Lower leg skin (tissue), 4 donors: ENCODE results near the gene KIF7. TPM values are rescaled to one million over a fixed set of nuclear protein-coding genes. Genes with fewer than 3 reads are reported as not detected.
A peak's percentile ranks its signal among the peaks of the same experiment; 100 is the strongest.

ENCODE experiments used
- DNase-seq, 2 donors: peaks; one replicate each; pipeline ENCODE4 v3.0.0-alpha.2; 2019; ENCODE audit warnings: low spot score in 2 of 2
- H3K4me3 ChIP-seq: fragments of 200-600 bp; sonication (generic); 2 replicates; pipeline ENCODE4 v1.5.1; 2017; ENCODE audit warnings: mild to moderate bottlenecking, low read depth; ENCODE audit not compliant: poor library complexity, severe bottlenecking
- CTCF ChIP-seq, 3 donors: fragments of 450-650 bp; IDR thresholded peaks; one replicate each; pipeline ENCODE4 v1.5.1; 2016; ENCODE audit warnings: antibody characterized with exemption in 3 of 3, mild to moderate bottlenecking in 3 of 3, moderate library complexity in 2 of 3
- POLR2A ChIP-seq, 2 donors: fragments of 450-650 bp; IDR thresholded peaks; one replicate each; pipeline ENCODE4 v1.6.1; 2016 to 2017; ENCODE audit warnings: antibody characterized with exemption in 2 of 2, mild to moderate bottlenecking in 1 of 2, moderate library complexity in 1 of 2
- WGBS, 2 donors: methylation state at CpG; one replicate each; pipeline ENCODE4 v1.1.5; 2018; 5-methylcytosine and 5-hydroxymethylcytosine counted together
- intact Hi-C: fragments of 100-400 bp; cut with DNase I; formaldehyde crosslinking; loops from one replicate; pipeline ENCODE4 v1.15.0; 2023; ENCODE audit warnings: low total_unique reads
- total RNA-seq, 4 donors: library from RNA; depleted of rRNA; stranded (reverse); fragments of >200 nt; gene quantifications; one replicate each; pipeline ENCODE4 v1.1.0, GENCODE V29; 2016

Gene KIF7
- total RNA-seq = 1 to 10 TPM; 1.3 to 3.7 (median 1.9) TPM

DNA sequence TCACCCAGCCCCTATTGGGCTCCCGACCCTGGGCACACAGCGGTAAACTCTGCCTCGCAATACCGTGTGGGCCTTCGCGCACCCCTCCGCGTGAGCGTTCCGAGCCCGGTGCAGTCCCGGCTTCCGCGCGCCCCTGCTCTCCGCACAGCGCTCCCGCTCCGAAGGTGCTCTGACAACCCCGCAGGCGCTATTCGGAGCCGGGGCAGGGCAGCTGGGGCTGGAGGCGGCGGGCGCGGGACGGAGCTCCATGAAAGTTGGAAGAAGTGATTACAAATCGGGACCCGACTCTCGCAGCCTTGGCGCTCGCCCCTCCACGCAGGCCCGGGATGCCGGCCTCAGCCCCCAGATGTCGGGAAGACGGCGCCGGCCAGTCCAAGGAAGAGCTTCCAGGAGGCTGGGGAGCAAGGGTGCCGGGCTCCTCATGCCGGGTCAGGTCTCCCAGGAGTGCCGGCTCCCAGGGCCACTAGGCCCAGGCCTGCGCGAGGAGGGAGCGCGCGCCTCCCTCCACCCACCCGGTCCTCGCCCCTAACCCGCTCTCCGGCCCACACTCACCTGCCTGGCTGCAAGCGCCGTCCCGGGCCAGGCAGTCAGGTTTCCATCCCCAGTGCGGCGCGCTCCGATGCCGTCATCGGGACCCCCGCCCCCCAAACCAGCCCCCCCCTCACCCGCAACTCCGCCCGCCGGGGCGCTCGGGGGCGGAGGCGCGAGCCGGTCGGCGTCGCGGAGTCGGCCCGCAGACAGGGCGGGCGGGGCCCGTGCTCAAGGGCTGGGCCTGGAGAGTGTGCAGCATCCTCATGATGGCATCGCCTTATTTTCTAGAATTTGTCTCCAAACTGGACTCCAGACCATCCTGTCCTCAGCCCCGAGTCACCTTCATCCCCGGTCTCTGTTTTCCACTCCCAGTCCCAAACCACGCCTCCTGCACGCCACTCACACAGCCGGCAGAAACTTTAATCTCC lies at the start of gene KIF7:
TSS of gene KIF7 (minus strand) at position 621 of the 959 bp plus-strand sequence. CDS start 2,537 bp downstream, outside the sequence.
- WGBS, 2 donors = 2% methylated on average over 60 to 83 of the region's 87 CpGs
- intact Hi-C loops = no loop called here
- peak in 1 of 2 donors; percentile 86 for DNase-seq
- H3K4me3 ChIP-seq = peak within 1 kb of the TSS; percentile 13
- TF ChIP-seq POLR2A (IDR thresholded peaks at IDR 0.05) (no peak), CTCF (IDR thresholded peaks at IDR 0.05) (no peak)

DNA sequence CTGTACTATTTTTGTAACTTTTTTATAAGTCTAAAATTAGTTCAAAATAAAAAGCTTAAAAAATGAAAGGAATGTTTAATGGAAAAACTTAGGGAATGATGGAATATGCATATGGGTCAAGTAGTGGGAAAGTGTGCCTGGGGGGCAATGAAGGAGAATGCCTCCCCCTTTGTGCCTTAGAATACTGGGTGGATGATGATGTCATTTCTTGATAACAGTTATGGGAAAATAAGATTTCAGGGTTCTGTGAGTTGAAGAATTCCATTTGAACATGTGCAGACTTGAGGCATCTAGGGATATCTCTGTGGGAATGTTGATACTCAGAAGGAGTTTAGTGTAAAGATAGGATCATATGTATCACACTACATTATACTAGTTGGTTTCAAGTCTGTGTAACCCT lies 49.1 kb upstream of the KIF7 start:
- no peak overlapping the region for H3K4me3 ChIP-seq
- intact Hi-C loops = no loop called here
- DNase-seq = no peak
- TF ChIP-seq CTCF (IDR thresholded peaks at IDR 0.05) (no peak), POLR2A (IDR thresholded peaks at IDR 0.05) (no peak)

DNA sequence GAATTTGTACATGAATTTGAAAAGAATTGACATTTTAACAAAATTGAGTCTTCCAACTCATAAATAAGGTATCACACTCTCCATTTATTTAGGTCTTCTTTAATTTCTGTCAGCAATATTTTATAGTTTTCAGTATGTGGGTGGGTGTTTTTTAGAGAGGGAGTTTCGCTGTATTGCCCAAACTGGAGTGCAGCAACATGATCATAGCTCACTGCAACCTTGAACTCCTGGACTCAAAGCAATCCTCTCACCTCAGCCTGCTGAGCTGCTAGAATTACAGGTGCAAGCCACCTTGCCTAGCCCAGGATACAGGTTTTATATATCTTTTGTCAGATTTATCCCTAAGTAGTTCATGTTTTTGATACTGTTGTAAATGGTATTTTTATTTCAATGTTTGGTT lies 39.9 kb upstream of the KIF7 start:
- 92% methylated on average over 1 of the region's 1 CpG for WGBS, 2 donors
- DNase-seq = no peak
- TF ChIP-seq POLR2A (IDR thresholded peaks at IDR 0.05) = no peak
- no peak for TF ChIP-seq CTCF (IDR thresholded peaks at IDR 0.05)
- no peak overlapping the region for H3K4me3 ChIP-seq
- intact Hi-C loops = no loop called here

DNA sequence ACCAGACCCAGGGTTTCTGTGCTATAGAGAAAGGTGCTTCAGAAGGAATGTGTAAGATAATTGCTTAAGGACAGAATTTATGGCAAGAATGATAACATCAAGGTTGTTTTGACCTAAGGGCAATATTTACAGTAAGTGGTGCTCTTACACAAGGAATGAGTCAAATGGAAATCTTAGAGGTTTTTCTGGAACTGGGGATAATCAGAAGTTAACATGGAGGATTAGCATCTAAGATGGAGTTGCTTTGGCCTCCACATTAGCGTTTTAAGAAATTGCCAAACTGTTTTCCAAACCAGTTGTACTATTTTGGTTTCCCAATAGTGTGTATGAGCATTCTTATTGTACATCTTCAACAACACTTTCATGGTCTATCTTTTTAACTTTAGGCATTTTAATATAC lies 38.4 kb upstream of the KIF7 start:
- no peak for TF ChIP-seq POLR2A (IDR thresholded peaks at IDR 0.05)
- TF ChIP-seq CTCF (IDR thresholded peaks at IDR 0.05) = no peak
- 83 to 84% methylated on average over 1 of the region's 1 CpG for WGBS, 2 donors
- intact Hi-C loops = no loop called here
- no peak for DNase-seq
- H3K4me3 ChIP-seq = no peak overlapping the region

GRCh38 chr15:89693091-89693490 lies 37.8 kb upstream of the KIF7 start:
- no peak for DNase-seq
- H3K4me3 ChIP-seq = no peak overlapping the region
- WGBS, 2 donors = 64 to 80% methylated on average over 2 of the region's 2 CpGs
- no peak for TF ChIP-seq POLR2A (IDR thresholded peaks at IDR 0.05)
- no peak for TF ChIP-seq CTCF (IDR thresholded peaks at IDR 0.05)
- intact Hi-C loops = no loop called here
